Thymus (tissue), 11 donors: ENCODE measurements around the gene FRAS1. TPM values are rescaled to one million over a fixed set of nuclear protein-coding genes. Genes with fewer than 3 reads are reported as not detected.

Source experiments
- DNase-seq, 9 donors: peaks; one replicate each; pipeline ENCODE4 v3.0.0-alpha.2; 2013; ENCODE audit warnings: low spot score in 9 of 9, low read depth in 6 of 9, missing footprints in 1 of 9
- H3K27ac ChIP-seq, 2 donors: one replicate each; pipeline ENCODE4 v1.5.1; 2013; ENCODE audit warnings: control low read depth in 1 of 2, low read depth in 1 of 2, low read length in 1 of 2, mild to moderate bottlenecking in 1 of 2, moderate library complexity in 1 of 2
- H3K27me3 ChIP-seq, 2 donors: one replicate each; pipeline ENCODE4 v1.5.1; 2013; ENCODE audit warnings: low read length in 1 of 2; ENCODE audit not compliant: control insufficient read depth in 2 of 2, insufficient read depth in 1 of 2
- H3K36me3 ChIP-seq, 2 donors: one replicate each; pipeline ENCODE4 v1.5.1; 2013; ENCODE audit warnings: low read length in 1 of 2, mild to moderate bottlenecking in 1 of 2, moderate library complexity in 1 of 2; ENCODE audit not compliant: control insufficient read depth in 2 of 2, insufficient read depth in 2 of 2
- H3K4me1 ChIP-seq, 2 donors: one replicate each; pipeline ENCODE4 v1.5.1; 2013; ENCODE audit warnings: low read length in 2 of 2; ENCODE audit not compliant: control insufficient read depth in 2 of 2, insufficient read depth in 2 of 2
- H3K4me3 ChIP-seq, 2 donors: one replicate each; pipeline ENCODE4 v1.5.1; 2013; ENCODE audit warnings: low read length in 2 of 2, control low read depth in 1 of 2, mild to moderate bottlenecking in 1 of 2
- H3K9me3 ChIP-seq, 2 donors: one replicate each; pipeline ENCODE4 v1.5.1; 2013; ENCODE audit warnings: low read length in 1 of 2, mild to moderate bottlenecking in 1 of 2; ENCODE audit not compliant: control insufficient read depth in 2 of 2, insufficient read depth in 1 of 2
- WGBS: extraction: QIAGEN DNeasy Blood & Tissue Kit; methylation state at CpG from one replicate; pipeline ENCODE4 v1.1.7; 2013; 5-methylcytosine and 5-hydroxymethylcytosine counted together
- polyA plus RNA-seq: library from polyadenylated mRNA; stranded (reverse); fragments of 200-250 nt; gene quantifications from one replicate; pipeline ENCODE4 v1.2.3, GENCODE V29; 2013
- total RNA-seq: library from RNA; stranded (reverse); fragments of 120-200 nt; gene quantifications from one replicate; pipeline ENCODE4 v1.2.4, GENCODE V29; 2013
- donor health status: healthy.

FRAS1 gene
- total and polyA plus RNA-seq, 2 donors: 1.0 to 1.6 TPM

DNA sequence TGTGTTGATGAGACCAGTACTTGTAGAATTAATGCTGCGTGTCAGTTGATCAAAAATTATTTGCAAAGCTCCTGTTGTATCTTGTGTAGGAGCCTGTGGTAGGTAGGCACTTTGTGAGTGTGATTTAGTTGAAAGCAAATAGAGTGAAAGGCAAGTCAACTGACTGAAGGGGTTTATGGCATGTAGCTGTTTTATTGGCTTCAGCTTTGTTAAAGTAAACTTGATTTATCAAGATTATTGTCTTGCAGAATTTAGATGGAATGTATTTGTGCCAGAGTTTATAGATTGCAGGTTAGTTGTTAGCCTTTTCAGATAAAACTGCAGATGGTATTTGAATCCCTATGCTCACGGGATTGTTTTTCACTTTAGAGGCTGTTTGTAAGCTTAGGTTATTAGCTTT is 128.0 kb downstream of the FRAS1 start:
- no peak for DNase-seq
- Histone ChIP-seq H3K27me3 (no peaks in the 10 kb centered on the region), H3K4me3 (no peak overlapping the region), H3K4me1 (no peaks in the 10 kb centered on the region), H3K27ac (no peak overlapping the region), H3K36me3 (no peaks in the 10 kb centered on the region), H3K9me3 (no peaks in the 10 kb centered on the region)
- 92% methylated on average over 2 of the region's 2 CpGs for WGBS

DNA sequence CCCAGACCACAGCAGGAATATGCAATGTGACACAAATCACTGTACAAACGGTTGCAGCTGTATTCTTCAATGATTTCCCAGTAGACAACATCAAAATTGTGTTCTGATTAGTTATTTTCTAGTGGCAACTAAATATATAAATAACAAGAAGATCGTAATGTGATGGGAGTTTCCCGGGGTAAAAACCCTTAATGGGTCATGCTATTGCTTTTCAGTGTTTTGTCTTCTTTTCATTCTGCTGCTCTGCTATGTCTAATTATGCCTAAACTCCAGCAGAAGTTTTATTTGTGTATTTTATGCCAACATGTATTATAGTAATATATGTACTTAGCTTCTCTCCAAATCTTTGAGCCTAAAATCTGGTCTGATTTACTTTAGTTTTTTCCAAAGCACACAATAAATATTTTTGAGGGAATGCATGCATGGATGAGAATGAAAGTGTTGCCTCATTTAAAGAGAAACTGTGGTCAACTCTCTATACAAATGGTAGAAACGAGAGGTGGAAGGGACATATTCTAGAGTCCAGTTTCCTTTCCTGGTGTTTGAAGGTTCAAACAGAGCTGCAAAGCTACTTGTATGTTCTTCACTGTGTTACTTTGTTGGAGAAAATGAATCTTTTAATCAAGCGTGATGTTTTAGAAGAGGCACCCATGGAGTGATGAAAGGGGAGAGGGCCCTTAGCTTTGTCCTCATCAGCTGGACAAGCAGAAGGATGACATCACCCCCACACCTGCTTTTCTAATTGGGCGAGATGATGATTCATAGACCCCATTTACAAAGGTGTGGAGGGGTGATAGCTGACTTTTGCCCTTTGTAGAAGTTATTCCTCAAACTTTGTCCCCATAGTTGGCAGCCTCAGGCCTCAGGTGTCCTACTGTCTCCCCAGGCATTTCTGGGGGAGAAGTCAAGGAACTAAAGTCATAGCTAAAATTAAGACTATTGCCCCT is 129.7 kb downstream of the FRAS1 start:
- Histone ChIP-seq H3K27ac (no peak overlapping the region), H3K27me3 (no peaks in the 10 kb centered on the region), H3K4me1 (no peaks in the 10 kb centered on the region), H3K9me3 (no peaks in the 10 kb centered on the region), H3K36me3 (no peaks in the 10 kb centered on the region), H3K4me3 (no peak overlapping the region)
- DNase-seq: no peak
- 91% methylated on average over 6 of the region's 6 CpGs for whole genome bisulfite sequencing

DNA sequence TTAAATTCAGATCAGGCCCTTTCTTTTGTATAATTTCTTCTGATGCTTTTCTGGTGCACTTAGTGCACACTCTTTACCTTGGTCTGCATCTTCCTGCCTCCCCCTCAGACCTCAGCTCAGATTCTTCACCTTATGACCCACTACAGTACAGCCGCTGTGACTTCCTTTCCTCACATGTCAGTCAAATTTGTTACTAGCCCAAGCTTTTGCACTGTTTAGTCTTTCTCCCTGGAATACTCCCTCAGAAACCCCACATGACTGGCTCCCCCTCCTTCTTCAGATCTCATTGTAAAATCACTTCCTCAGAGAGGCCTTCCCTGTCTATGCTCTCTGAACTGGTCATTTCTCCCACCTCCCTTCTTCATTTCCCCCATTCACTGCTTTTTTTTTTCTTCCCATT is 132.9 kb downstream of the FRAS1 start:
- no peaks in the 10 kb centered on the region for H3K4me1 ChIP-seq
- no peak overlapping the region for H3K4me3 ChIP-seq
- no peak overlapping the region for H3K27ac ChIP-seq
- DNase-seq: no peak
- 90% methylated on average over 1 of the region's 1 CpG for WGBS
- no peaks in the 10 kb centered on the region for H3K36me3 ChIP-seq
- no peaks in the 10 kb centered on the region for H3K27me3 ChIP-seq
- peaks cover 0 to under 1% of the 10 kb centered on the region in 2 donors for H3K9me3 ChIP-seq

- Histone ChIP-seq H3K4me3 (no peak overlapping the region), H3K9me3 (peaks cover 0 to 6% of the 10 kb centered on the region in 2 donors), H3K36me3 (no peaks in the 10 kb centered on the region), H3K27ac (no peak overlapping the region), H3K4me1 (no peaks in the 10 kb centered on the region), H3K27me3 (no peaks in the 10 kb centered on the region)
- DNase-seq: no peak
These were observed 133.5 kb downstream of the FRAS1 start for GRCh38 chr4:78190595-78190994.

GRCh38 chr4:78197947-78198346 is 140.8 kb downstream of the FRAS1 start:
- DNase-seq: no peak
- Histone ChIP-seq H3K27me3 (no peaks in the 10 kb centered on the region), H3K9me3 (peaks cover 0 to 8% of the 10 kb centered on the region in 2 donors), H3K36me3 (no peaks in the 10 kb centered on the region), H3K4me1 (no peaks in the 10 kb centered on the region), H3K4me3 (no peak overlapping the region), H3K27ac (no peak overlapping the region)
- 96% methylated on average over 4 of the region's 4 CpGs for WGBS

GRCh38 chr4:78199984-78200383 is 142.9 kb downstream of the FRAS1 start:
- Histone ChIP-seq H3K9me3 (peaks cover 0 to 8% of the 10 kb centered on the region in 2 donors), H3K4me3 (no peak overlapping the region), H3K4me1 (no peaks in the 10 kb centered on the region), H3K27ac (no peak overlapping the region), H3K27me3 (no peaks in the 10 kb centered on the region), H3K36me3 (no peaks in the 10 kb centered on the region)
- WGBS: 88% methylated on average over 1 of the region's 1 CpG
- no peak for DNase-seq

DNA sequence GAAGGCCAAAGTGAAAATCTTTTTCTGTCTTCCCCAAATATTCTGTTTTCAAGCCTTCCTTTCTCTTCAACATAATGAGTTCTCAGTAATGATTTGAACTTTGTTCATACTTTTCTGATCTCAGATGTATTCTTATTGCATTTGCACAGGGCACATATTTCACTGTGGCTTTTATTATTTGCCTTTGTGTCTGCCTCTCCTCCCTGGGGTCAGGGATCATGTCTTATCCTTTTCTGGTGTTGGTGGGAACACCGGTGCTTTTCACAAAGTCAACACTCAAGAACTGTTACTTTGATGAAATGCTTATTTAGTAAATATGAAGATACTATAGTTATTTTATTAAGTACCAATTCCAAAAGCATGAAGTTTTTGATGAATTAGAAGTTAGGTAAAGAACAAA is 143.8 kb downstream of the FRAS1 start:
- no peaks in the 10 kb centered on the region for H3K9me3 ChIP-seq
- no peak for DNase-seq
- H3K27me3 ChIP-seq: no peaks in the 10 kb centered on the region
- H3K36me3 ChIP-seq: no peaks in the 10 kb centered on the region
- H3K4me3 ChIP-seq: no peak overlapping the region
- WGBS: 93% methylated on average over 1 of the region's 1 CpG
- no peak overlapping the region for H3K27ac ChIP-seq
- peaks cover 0 to 4% of the 10 kb centered on the region in 2 donors for H3K4me1 ChIP-seq

- no peak for DNase-seq
- WGBS: 69% methylated on average over 2 of the region's 2 CpGs
- no peaks in the 10 kb centered on the region for H3K36me3 ChIP-seq
These were observed 147.1 kb downstream of the FRAS1 start for GRCh38 chr4:78204176-78204575.

DNA sequence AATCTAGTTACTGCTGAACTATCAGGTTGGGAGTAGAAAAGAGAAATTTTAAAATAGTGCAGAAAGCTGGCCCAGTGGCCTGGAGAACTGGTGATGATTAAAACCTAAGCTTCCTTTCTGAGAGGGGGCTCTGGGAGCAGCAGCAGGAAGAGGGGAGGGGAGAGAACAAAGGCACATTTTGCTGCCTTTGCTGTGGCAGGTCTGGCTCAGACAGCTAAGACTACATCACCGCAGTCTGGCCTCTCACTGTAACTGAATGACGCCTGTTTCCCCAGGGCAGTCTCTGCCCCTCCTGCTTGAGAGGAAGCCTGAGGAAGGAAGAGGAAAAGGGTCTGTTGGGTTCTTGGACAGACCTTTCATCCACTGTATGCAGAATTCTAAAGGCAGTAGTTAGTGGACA is 148.5 kb downstream of the FRAS1 start:
- H3K4me1 ChIP-seq: peaks cover 0 to 9% of the 10 kb centered on the region in 2 donors
- H3K9me3 ChIP-seq: no peaks in the 10 kb centered on the region
- no peak overlapping the region for H3K4me3 ChIP-seq
- H3K36me3 ChIP-seq: no peaks in the 10 kb centered on the region
- DNase-seq: peak in 3 of 9 donors; percentile 4 to 30 (median 21)
- H3K27me3 ChIP-seq: no peaks in the 10 kb centered on the region
- WGBS: 88% methylated on average over 2 of the region's 2 CpGs
- no peak overlapping the region for H3K27ac ChIP-seq

More at GRCh38 chr4:78204176-78204575, 147.1 kb downstream of the FRAS1 start:
- Histone ChIP-seq H3K4me1 (peaks cover 0 to 9% of the 10 kb centered on the region in 2 donors), H3K27ac (no peak overlapping the region), H3K9me3 (no peaks in the 10 kb centered on the region), H3K4me3 (no peak overlapping the region), H3K27me3 (no peaks in the 10 kb centered on the region)
